Globus pallidus (tissue), 1 donor: ENCODE measurements around the gene SMIM27.
"Not testable (repeated sequence)": the region's sequence is repeated elsewhere in the genome, so short reads cannot be mapped to it uniquely, and the experiment has no call there.

Experiments
- DNase-seq: peaks from one replicate; pipeline ENCODE4 v3.0.0-alpha.2; 2015; ENCODE audit warnings: low spot score

SMIM27 gene

DNA sequence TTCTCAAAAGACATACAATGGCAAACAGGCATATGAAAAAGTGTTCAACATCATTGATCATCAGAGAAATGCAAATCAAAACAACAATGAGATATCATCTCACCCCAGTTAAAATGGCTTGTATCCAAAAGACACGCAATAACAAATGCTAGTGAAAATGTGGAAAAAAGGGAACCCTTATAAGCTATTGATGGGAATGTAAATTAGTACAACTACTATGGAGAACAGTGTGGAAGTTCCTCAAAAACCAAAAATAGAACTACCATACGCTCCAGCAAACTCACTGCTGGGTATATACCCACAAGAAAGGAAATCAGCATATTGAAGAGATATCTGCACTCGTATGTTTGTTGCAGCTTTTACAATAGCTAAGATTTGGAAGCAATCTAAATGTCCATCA is 46.9 kb downstream of the SMIM27 start:
- not testable (repeated sequence) for DNase-seq
